OCI-LY7 (cell line): ENCODE results near the gene CKAP2L. TPM values are rescaled to one million over a fixed set of nuclear protein-coding genes. Genes with fewer than 3 reads are reported as not detected.

ENCODE experiments used
- BruUV-seq: library from RNA; stranded (reverse); fragments of 400-500 nt; replicated peaks from 2 replicates; lab custom pipeline; 2021; lab: Mats Ljungman, UMichigan
- CTCF ChIA-PET: fragments of 300-600 bp; sonication (Branson Sonifier 250); formaldehyde crosslinking; loops from one replicate; lab custom pipeline; 2022; ENCODE audit warnings: antibody characterized with exemption; ENCODE audit not compliant: unreplicated experiment; lab: Charles Lee
- POLR2A ChIA-PET: fragments of 300-600 bp; sonication (Branson Sonifier 250); formaldehyde crosslinking; loops from one replicate; lab custom pipeline; 2022; ENCODE audit warnings: antibody characterized with exemption; lab: Charles Lee
- DNase-seq: peaks from one replicate; pipeline ENCODE4 v3.0.0-alpha.2; 2015; ENCODE audit warnings: low spot score
- H2AFZ ChIP-seq: fragments of 200-600 bp; sonication (generic), shearing (Covaris generic); 2 replicates; pipeline ENCODE4 v1.6.1; 2014; ENCODE audit warnings: mild to moderate bottlenecking, antibody characterized with exemption, low read length, moderate library complexity
- H3K27ac ChIP-seq: fragments of 200-600 bp; sonication (generic); 2 replicates; pipeline ENCODE4 v1.5.1; 2014; ENCODE audit warnings: mixed run types, low read depth, mild to moderate bottlenecking, moderate library complexity, low read length, inconsistent platforms; ENCODE audit not compliant: poor library complexity, severe bottlenecking
- H3K36me3 ChIP-seq: fragments of 200-600 bp; sonication (generic); 2 replicates; pipeline ENCODE4 v1.6.1; 2014; ENCODE audit warnings: mild to moderate bottlenecking, antibody characterized with exemption, low read length, moderate library complexity, mixed read lengths; ENCODE audit not compliant: insufficient read depth
- H3K4me1 ChIP-seq: fragments of 200-600 bp; sonication (generic); 2 replicates; pipeline ENCODE4 v1.5.1; 2014; ENCODE audit warnings: mild to moderate bottlenecking, low read length; ENCODE audit not compliant: insufficient read depth, poor library complexity, severe bottlenecking
- H3K4me2 ChIP-seq: fragments of 200-600 bp; sonication (generic); 2 replicates; pipeline ENCODE4 v1.6.1; 2014; ENCODE audit warnings: mild to moderate bottlenecking, low read length
- H3K4me3 ChIP-seq: fragments of 200-600 bp; sonication (generic); 2 replicates; pipeline ENCODE4 v1.5.1; 2014; ENCODE audit warnings: mild to moderate bottlenecking, low read depth, low read length; ENCODE audit not compliant: poor library complexity, severe bottlenecking
- H3K79me2 ChIP-seq: fragments of 200-600 bp; sonication (generic); 2 replicates; pipeline ENCODE4 v1.6.1; 2016; ENCODE audit warnings: low read depth, mild to moderate bottlenecking, low read length, moderate library complexity, mixed read lengths; ENCODE audit not compliant: insufficient read depth
- H3K9me2 ChIP-seq: fragments of 200-600 bp; sonication (generic); 2 replicates; pipeline ENCODE4 v1.6.1; 2016; ENCODE audit warnings: mild to moderate bottlenecking, low read length, mixed read lengths; ENCODE audit not compliant: insufficient read depth
- H3K9me3 ChIP-seq: fragments of 200-600 bp; sonication (generic); 2 replicates; pipeline ENCODE4 v1.6.1; 2014; ENCODE audit warnings: mild to moderate bottlenecking, mixed run types, low read length, mixed read lengths
- H4K20me1 ChIP-seq: fragments of 200-600 bp; sonication (generic); 2 replicates; pipeline ENCODE4 v1.6.1; 2014; ENCODE audit warnings: mild to moderate bottlenecking, antibody characterized with exemption, low read length, moderate library complexity, mixed read lengths; ENCODE audit not compliant: insufficient read depth
- CTCF ChIP-seq: fragments of 200-600 bp; sonication (generic); conservative IDR thresholded peaks from 2 replicates; pipeline ENCODE4 v1.5.1; 2014; ENCODE audit warnings: mild to moderate bottlenecking, antibody characterized with exemption, low read length, moderate library complexity, mixed read lengths
- EZH2phosphoT487 ChIP-seq: fragments of 200-600 bp; sonication (generic); IDR thresholded peaks from 2 replicates; pipeline ENCODE4 v1.6.1; 2018; ENCODE audit warnings: low read depth, borderline replicate concordance, mild to moderate bottlenecking, mixed run types, antibody characterized with exemption, low read length, moderate library complexity, mixed read lengths
- intact Hi-C: fragments of 100-400 bp; cut with micrococcal nuclease; formaldehyde crosslinking; loops from one replicate; pipeline ENCODE4 v1.10.0; 2022; ENCODE audit not compliant: unreplicated experiment
- total RNA-seq, 2 experiments: library from RNA; depleted of rRNA in 1 of 2; stranded (reverse); fragments of >200 nt in 1 of 2; shearing (Covaris generic) in 1 of 2; gene quantifications; 2 replicates each; pipeline ENCODE4 v1.2.3, GENCODE V29; 2014 to 2022

CKAP2L gene
- total RNA-seq, 2 experiments from 2014 or later: 31.8 to 61.8 TPM

DNA sequence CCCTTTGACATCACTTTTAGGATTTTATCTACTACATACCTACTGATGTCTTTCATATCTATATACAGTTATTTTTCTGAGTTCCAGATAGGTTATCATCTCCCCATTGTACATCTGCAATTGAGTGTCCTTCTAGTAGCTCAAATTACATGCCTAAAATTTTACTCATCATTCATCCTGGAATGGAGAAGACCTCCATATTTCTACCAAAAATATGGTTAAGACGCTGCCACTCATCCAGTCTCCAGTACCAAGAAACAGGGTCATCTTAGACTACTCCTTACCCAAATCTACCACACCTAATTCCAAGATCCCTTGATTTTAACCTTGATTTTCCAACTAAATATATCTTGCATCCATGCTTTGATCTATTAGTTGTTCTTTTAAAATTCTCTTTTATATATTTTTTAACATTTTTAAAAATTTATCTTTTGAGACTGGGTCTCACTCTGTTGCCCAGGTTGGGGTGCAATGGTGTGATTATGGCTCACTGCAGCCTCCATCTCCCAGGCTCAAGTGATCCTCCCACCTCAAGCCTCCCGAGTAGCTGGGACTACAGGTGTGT is 8.6 kb upstream of the CKAP2L start:
- no peak for DNase-seq
- no TSS peak for BruUV-seq
- TF ChIP-seq CTCF: no peak
- TF ChIP-seq EZH2phosphoT487: no peak
- H3K4me2 ChIP-seq: no peak overlapping the region
- no peaks in the 10 kb centered on the region for H4K20me1 ChIP-seq
- H3K9me3 ChIP-seq: peaks cover 4% of the 10 kb centered on the region; the same call in 1 of the 2 replicates
- no peak overlapping the region for H3K4me3 ChIP-seq
- H3K9me2 ChIP-seq: no peaks in the 10 kb centered on the region
- H3K4me1 ChIP-seq: peaks cover 15% of the 10 kb centered on the region
- POLR2A ChIA-PET: interaction anchor here (0.6 to 1.2 kb wide), 2 partner anchors 10 kb away, joined by 3 to 5 read pairs; no protein-coding TSS in a partner anchor
- CTCF ChIA-PET: no interaction called here
- H3K27ac ChIP-seq: no peak overlapping the region
- no peak overlapping the region for H2AFZ ChIP-seq
- 0 out of 2 replicates have a peak, but pooled peaks cover 12% of the 10 kb centered on the region for H3K36me3 ChIP-seq
- H3K79me2 ChIP-seq: no peaks in the 10 kb centered on the region
- intact Hi-C loops: no loop called here

- H2AFZ ChIP-seq: no peak overlapping the region
- 0 out of 2 replicates have a peak, but pooled peaks cover 12% of the 10 kb centered on the region for H3K36me3 ChIP-seq
- CTCF ChIA-PET: no interaction called here
- no peak overlapping the region for H3K4me3 ChIP-seq
- H3K27ac ChIP-seq: no peak overlapping the region
- H4K20me1 ChIP-seq: no peaks in the 10 kb centered on the region
- no peaks in the 10 kb centered on the region for H3K9me2 ChIP-seq
- POLR2A ChIA-PET: no interaction called here
- H3K4me2 ChIP-seq: no peak overlapping the region
- BruUV-seq: no TSS peak
- no peaks in the 10 kb centered on the region for H3K79me2 ChIP-seq
- peaks cover 9% of the 10 kb centered on the region; the same call in 1 of the 2 replicates for H3K9me3 ChIP-seq
- intact Hi-C loops: no loop called here
- no peak for DNase-seq
- TF ChIP-seq EZH2phosphoT487 (no peak), CTCF (no peak)
- H3K4me1 ChIP-seq: peaks cover 15% of the 10 kb centered on the region
Measured at GRCh38 chr2:112772322-112772721, 7.9 kb upstream of the CKAP2L start.

- H3K4me3 ChIP-seq: no peak overlapping the region
- peaks cover 7% of the 10 kb centered on the region for H3K79me2 ChIP-seq
- no peaks in the 10 kb centered on the region for H3K9me2 ChIP-seq
- H4K20me1 ChIP-seq: no peaks in the 10 kb centered on the region; the same call in 1 of the 2 replicates
- H3K4me2 ChIP-seq: no peak overlapping the region
- intact Hi-C loops: no loop called here
- no peak for DNase-seq
- ChIA-PET POLR2A (no interaction called here), CTCF (no interaction called here)
- peaks cover 9% of the 10 kb centered on the region; the same call in 1 of the 2 replicates for H3K9me3 ChIP-seq
- peaks cover 23% of the 10 kb centered on the region for H3K4me1 ChIP-seq
- no peak overlapping the region for H3K27ac ChIP-seq
- no peak for TF ChIP-seq EZH2phosphoT487
- TF ChIP-seq CTCF: no peak
- H2AFZ ChIP-seq: no peak overlapping the region
- no TSS peak for BruUV-seq
- 0 out of 2 replicates have a peak, but pooled peaks cover 12% of the 10 kb centered on the region for H3K36me3 ChIP-seq
Measured at GRCh38 chr2:112768432-112768831, 4.0 kb upstream of the CKAP2L start.
